Measurements from ENCODE around the gene IFNA16.
"Not testable (repeated sequence)": the region's sequence is repeated elsewhere in the genome, so short reads cannot be mapped to it uniquely, and the experiment has no call there.

IFNA16 gene

DNA sequence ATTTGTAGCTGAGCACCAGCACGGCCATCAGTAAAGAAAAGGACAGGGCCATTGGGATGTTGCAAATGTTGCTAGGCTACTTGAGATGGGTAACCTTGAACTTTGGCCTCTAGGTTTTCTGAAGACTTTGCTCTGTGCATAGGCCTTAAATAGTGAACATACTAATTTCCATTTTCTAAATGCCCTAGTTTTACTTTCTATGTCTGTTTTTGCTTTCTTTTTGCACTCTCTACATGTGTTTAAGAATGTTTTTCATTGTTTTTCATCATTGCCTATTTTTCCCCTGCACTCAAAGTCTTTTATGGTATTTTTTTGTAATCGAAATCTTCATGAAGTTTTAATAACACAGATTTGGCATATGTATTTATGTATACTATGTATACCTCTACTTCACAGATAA is 11.0 kb upstream of the IFNA16 start, which contains the start of gene IFNA17:
Gene IFNA17, minus strand, starts transcription at position 101 of the 400 bp plus-strand sequence. Its CDS starts 49 bp downstream, at position 52.
- H3K27me3 ChIP-seq: no peaks in the 10 kb centered on the region
- H3K4me3 ChIP-seq (ENCODE audit: low read depth, low read length): no peak within 1 kb of the TSS
- no peaks in the 10 kb centered on the region for H3K36me3 ChIP-seq
- H3K9me3 ChIP-seq: no peaks in the 10 kb centered on the region
- H3K4me1 ChIP-seq: no peaks in the 10 kb centered on the region
- DNase-seq: no peak
- TF ChIP-seq, protein P1, sequence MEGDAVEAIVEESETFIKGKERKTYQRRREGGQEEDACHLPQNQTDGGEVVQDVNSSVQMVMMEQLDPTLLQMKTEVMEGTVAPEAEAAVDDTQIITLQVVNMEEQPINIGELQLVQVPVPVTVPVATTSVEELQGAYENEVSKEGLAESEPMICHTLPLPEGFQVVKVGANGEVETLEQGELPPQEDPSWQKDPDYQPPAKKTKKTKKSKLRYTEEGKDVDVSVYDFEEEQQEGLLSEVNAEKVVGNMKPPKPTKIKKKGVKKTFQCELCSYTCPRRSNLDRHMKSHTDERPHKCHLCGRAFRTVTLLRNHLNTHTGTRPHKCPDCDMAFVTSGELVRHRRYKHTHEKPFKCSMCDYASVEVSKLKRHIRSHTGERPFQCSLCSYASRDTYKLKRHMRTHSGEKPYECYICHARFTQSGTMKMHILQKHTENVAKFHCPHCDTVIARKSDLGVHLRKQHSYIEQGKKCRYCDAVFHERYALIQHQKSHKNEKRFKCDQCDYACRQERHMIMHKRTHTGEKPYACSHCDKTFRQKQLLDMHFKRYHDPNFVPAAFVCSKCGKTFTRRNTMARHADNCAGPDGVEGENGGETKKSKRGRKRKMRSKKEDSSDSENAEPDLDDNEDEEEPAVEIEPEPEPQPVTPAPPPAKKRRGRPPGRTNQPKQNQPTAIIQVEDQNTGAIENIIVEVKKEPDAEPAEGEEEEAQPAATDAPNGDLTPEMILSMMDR (IDR thresholded peaks at IDR 0.05; ENCODE audit: low read depth, low read length): no peak

DNA sequence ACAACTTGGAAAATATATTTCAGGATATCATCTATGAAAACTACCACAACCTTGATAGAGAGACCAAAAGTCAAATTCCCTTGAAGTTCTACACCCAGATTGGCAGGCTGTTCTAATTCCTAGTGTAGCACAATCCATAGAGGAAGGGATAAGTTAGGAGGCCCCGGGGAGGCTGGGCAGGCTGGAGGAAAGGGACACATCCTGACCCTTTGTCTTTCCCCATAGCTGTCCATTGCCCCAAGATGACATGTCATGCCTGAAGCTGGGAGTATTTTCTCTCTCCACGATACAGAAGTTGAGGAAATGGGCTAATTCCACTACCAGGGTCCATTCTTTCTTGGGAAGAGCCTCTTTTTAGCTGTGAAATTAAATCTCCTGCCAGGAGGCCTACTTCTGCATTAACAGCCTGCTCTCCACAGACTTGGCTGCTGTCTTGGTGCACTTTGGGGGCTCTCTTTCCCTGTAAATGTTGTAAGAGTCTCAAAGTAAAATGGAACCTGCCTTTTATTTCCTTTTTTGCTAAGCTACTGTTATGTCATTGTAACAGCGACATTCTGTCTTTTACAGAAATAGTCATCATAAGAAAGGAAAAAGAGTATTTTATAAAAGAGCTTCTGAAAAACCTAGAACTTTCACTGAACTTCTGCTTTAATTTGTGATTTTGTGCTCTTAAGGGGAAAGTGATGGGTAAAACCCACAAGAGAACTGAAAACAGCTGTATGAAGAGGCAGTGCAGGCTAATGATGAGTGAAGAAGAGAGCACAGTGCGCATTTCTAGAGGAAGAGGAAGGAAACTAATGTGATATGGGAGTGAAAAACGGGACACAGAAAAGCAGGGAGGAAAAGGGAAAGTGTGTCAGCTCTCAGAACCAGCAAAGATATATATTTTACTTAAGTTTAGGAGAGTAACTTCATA is 3.4 kb downstream of the IFNA16 start:
- H3K27me3 ChIP-seq; H3K36me3 ChIP-seq; DNase-seq; H3K4me1 ChIP-seq; H3K4me3 ChIP-seq (ENCODE audit: low read depth, low read length); H3K9me3 ChIP-seq: not testable (repeated sequence)
- TF ChIP-seq, protein P1 (IDR thresholded peaks at IDR 0.05; ENCODE audit: low read depth, low read length): peak; percentile 58

DNA sequence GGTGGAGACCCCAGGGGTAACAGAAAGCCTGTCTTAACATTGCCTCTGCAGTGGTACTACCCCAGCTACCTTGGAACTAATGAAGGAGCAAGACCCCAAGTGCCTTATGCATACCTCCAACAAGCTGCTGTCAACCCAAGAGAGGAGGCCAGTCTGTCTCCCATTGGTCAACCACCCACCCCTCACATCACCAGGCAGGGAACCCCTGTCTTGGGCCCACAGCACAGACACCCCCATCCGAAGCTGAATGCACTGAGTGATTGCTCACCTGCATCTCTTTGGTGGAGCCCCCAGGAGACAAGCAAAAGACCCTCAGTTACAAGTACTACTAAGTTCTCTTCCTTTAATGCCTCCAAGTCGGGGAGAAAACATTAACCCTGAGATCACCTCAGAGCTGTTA is 5.0 kb downstream of the IFNA16 start:
- H3K4me1 ChIP-seq; H3K27me3 ChIP-seq; DNase-seq; H3K36me3 ChIP-seq; H3K9me3 ChIP-seq; H3K4me3 ChIP-seq (ENCODE audit: low read depth, low read length): not testable (repeated sequence)

DNA sequence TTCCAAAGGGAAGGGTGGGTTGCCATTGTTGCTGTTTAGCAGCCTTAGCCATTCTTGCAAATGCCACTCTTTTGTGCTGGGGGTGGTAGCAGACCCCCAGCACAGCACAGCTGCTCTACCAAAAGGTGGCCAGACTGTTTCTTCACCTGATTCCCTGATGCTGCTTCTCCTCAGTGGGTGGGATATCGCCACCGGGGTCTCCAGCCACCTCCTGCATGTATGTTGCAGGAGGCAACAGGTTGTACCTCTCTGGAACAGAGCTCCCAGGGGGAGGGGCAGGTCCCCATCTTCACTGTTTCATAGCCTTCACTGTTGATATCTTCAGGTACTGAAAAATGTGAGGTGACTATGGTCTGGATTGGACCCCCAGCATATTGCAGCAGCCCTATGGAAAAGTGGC is 6.3 kb downstream of the IFNA16 start:
- not testable (repeated sequence) for DNase-seq; H3K27me3 ChIP-seq; H3K4me3 ChIP-seq (ENCODE audit: low read depth, low read length); H3K9me3 ChIP-seq; H3K4me1 ChIP-seq; H3K36me3 ChIP-seq

DNA sequence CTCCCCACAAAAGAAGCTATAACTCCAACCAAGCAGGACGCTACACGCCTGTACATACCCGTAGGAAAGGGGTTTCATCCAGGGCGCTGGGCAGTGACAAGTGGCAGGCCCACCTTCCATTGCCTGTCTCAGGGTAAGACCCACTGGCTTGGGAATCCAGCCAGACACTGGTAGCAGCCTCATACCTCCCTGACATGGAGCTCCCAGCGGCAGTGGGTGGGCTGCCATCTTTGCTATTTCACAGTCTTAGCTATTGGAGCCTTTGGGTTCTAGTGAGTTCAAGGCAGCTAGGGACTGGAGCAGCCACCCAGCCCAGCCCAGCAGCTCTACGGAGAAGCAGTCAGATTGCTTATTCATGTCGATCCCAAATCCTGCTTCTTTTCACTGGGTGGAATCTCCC is 6.8 kb downstream of the IFNA16 start:
- Histone ChIP-seq H3K4me3 (ENCODE audit: low read depth, low read length) (no peak overlapping the region), H3K9me3 (no peaks in the 10 kb centered on the region), H3K27me3 (no peaks in the 10 kb centered on the region), H3K36me3 (no peaks in the 10 kb centered on the region), H3K4me1 (no peaks in the 10 kb centered on the region)
- no peak for DNase-seq
- TF ChIP-seq, protein P1 (IDR thresholded peaks at IDR 0.05; ENCODE audit: low read depth, low read length): no peak

DNA sequence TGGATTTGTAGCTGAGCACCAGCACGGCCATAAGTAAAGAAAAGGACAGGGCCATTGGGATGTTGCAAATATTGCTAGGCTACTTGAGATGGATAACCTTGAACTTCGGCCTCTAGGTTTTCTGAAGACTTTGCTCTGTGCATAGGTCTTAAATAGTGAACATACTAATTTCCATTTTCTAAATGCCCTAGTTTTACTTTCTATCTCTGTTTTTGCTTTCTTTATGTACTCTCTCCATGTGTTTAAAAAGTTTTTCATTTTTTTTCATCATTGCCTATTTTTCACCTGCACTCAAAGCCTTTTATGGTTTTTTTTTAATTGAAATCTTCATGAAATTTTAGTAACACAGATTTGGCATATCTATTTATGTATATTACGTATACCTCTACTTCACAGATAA is 10.1 kb downstream of the IFNA16 start, which contains the start of gene IFNA10:
Gene IFNA10, minus strand, starts transcription at position 101 of the 400 bp plus-strand sequence. Its CDS starts 46 bp downstream, at position 55.
- not testable (repeated sequence) for H3K27me3 ChIP-seq; H3K4me3 ChIP-seq (ENCODE audit: low read depth, low read length); H3K4me1 ChIP-seq; H3K9me3 ChIP-seq; H3K36me3 ChIP-seq; DNase-seq

DNA sequence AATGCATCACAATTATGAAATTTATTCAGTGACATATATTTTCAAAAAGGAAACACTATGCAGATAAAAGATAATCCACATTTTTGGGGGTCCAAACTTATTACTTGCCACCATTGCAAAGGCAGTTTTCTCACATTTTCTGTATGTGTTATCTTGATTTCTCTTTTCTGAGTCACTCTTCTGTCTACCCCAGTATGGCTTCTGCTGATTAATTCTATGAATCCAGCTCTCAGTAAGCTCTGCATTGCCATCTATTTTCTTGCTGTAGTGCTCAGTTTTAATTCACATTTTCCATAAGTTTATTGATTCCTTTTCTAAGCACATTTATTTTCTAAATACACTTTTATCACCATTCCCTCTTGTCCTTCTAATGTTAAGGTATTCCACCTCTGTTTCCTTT is 11.9 kb downstream of the IFNA16 start:
- Histone ChIP-seq H3K27me3 (no peaks in the 10 kb centered on the region), H3K36me3 (no peaks in the 10 kb centered on the region), H3K4me1 (no peaks in the 10 kb centered on the region), H3K4me3 (ENCODE audit: low read depth, low read length) (no peak overlapping the region), H3K9me3 (no peaks in the 10 kb centered on the region)
- no peak for DNase-seq
- TF ChIP-seq, protein P1 (IDR thresholded peaks at IDR 0.05; ENCODE audit: low read depth, low read length): no peak

DNA sequence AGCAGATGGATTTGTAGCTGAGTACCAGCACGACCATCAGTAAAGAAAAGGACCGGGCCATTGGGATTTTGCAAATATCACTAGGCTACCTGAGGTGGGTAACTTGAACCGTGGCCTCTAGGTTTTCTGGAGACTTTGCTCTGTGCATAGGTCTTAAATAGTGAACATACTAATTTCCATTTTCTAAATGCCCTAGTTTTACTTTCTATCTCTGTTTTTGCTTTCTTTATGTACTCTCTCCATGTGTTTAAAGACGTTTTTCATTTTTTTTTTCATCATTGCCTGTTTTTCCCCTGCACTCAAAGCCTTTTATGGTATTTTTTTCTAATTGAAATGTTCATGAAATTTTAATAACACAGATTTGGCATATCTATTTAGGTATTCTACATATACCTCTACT is 15.0 kb downstream of the IFNA16 start, which contains the start of gene IFNA7:
Gene IFNA7, minus strand, starts transcription at position 101 of the 400 bp plus-strand sequence. Its CDS starts 40 bp downstream, at position 61.
- not testable (repeated sequence) for H3K9me3 ChIP-seq; H3K4me3 ChIP-seq (ENCODE audit: low read depth, low read length); H3K36me3 ChIP-seq; DNase-seq; H3K27me3 ChIP-seq; H3K4me1 ChIP-seq
